Stimulated activated CD4-positive, alpha-beta T cell treated with anti-CD3 and anti-CD28 coated beads, Interleukin-12 subunit alpha, Interleukin-12 subunit beta, amount 100 ng/mL, for 24 hours (primary cell): ENCODE data around the gene RASSF7.

Source experiments
- DNase-seq, 2 experiments: peaks; one replicate each; pipeline ENCODE4 v3.0.0-alpha.2; 2020; ENCODE audit warnings: low read depth in 2 of 2

RASSF7 gene

DNA sequence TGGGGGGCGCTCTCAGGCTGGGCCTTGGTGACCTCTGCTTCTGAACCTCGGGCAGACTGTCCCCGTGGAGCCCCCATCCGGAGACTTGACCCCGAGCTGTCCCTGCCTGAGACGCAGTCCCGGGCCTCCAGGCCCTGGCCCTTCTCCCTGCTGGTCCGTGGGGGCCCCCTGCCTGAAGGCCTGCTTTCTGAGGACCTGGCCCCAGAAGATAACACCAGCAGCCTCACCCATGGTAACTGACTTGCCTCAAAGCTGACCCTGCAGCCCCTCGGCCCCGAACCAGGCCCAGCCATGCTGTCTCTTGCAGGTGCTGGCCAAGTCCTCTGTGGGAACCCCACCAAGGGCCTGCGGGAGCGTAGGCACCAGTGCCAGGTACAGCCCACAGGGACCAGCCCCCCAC, 9.2 kb upstream of the RASSF7 start:
- no peak for DNase-seq

- no peak for DNase-seq
Measured at GRCh38 chr11:553083-553987, 7.4 kb upstream of the RASSF7 start.

GRCh38 chr11:553988-554340, 6.8 kb upstream of the RASSF7 start:
- no peak for DNase-seq

DNA sequence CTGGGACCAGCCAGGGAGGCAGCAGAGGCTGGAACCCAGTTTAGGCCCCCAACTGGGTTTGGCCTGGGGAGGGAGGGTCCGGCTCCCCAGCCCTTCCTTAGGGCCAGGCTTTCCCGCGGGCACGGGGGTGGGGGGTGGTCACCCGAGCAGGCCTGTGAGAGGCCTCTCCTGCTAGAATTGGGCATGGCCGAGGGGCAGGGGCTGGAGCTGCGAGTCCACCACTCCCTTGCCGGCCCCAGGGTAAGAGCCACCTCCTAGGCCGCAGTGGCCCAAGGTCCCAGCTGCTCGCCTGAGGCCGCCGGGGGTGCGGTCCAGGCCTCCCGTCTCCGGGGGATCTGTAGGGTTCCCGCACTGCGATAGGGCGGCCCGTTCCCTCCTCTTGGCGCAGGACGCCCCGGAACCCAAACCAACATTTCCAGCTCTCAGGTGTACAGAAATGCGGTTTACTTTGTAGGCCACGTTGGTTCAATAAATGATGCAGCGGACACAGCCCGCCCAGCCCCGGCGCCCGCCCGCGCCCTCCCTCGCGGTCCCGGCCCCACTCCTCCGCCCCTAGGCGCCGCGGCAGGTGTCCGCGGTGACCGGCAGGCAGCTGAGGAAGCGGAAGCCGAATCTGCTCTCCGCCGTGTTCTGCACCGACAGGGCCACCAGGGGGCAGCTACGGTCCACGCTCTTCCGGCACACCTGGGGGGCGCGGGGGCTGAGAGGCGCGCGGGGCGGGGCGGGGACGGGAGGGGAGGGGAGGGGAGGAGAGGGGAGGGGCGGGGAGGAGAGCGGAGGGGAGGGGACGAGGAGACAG, 6.1 kb upstream of the RASSF7 start:
- peak in 1 of 2 experiments; percentile 60 for DNase-seq

DNA sequence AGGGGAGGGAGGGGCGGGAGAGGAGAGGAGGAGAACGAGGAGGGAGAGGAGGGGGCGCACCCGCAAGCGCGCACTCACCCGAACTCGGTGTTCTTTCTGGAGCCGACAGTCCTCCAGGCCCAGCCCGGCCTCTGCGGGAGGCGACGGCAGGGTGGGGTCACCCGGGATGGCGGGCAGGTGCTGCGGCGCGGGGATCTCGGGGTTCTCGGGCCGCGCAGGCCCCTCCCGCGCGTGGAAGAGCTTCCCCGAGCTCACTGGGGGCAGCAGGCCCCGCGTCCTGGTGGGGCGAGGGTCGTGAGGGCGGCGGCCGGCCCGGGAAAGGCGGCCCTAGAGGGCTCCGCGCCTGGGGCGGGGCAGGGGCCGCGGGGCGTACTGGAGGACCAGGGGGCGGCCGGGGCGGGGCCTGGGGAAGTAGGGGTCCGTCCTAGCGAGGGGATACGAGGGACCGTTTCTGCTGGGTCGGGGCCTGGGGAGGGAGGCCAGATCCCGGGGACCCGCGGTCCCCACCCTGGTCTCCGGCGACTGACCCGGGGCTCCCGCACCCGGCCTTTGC, 5.5 kb upstream of the RASSF7 start:
- no peak for DNase-seq

- DNase-seq, result no peak
Measured at GRCh38 chr11:555780-556661, 4.7 kb upstream of the RASSF7 start.

DNA sequence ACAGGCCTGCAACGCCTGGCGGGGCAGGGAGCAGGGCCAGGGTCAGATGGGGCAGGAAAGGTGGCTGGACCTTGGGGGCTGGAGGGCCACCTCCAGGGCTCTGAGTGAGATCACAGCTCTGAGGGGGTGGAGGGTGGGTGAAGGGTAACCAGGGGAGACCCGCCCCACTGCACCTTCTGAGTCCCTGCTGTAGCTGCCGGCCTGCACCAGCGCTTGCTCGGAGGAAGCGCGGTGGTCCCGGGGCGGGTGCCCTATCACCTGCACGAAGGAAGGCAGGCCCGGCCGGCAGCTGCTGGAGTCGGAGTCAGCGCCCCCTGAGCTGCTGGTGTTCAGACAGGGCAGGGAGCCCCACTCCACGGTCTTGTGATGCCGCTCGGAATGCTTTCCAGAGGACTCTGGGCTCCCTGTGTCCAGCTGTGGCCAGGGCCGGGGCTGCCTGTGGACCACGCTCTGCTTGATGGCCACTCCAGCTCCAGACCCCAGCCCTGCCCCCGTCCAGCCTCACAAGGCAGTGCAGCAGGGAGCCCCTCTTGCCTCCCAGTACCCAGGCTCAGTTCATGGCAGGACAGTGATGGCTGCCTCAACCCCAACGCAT, 4.0 kb upstream of the RASSF7 start:
- no peak for DNase-seq

- DNase-seq, result no peak
Measured at GRCh38 chr11:557328-558132, 3.2 kb upstream of the RASSF7 start.

DNA sequence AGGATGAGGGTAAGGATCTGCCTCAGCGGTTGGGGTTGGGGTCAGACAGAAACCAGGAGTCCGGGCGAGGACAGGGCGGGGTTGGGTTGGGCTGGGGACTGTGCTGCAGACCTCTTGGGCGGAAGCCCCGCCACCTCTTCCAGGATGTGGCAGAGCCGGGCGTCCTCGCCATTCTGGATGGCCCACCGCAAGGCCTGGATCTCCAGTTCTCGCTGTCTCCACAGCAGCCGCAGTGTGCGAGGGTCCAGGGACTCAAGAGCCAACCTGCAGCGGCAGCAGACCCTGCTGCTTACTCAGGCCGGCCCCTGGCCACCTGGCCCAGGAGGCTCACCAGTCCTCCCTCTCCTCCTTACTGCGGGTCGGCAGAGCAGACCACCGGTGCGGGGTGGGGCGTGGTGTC, 2.3 kb upstream of the RASSF7 start:
- DNase-seq, result no peak

GRCh38 chr11:559020-559620, 1.6 kb upstream of the RASSF7 start:
- DNase-seq, result no peak

- DNase-seq, result no peak
Measured at GRCh38 chr11:559712-560304, 962 bp upstream of the RASSF7 start.

DNA sequence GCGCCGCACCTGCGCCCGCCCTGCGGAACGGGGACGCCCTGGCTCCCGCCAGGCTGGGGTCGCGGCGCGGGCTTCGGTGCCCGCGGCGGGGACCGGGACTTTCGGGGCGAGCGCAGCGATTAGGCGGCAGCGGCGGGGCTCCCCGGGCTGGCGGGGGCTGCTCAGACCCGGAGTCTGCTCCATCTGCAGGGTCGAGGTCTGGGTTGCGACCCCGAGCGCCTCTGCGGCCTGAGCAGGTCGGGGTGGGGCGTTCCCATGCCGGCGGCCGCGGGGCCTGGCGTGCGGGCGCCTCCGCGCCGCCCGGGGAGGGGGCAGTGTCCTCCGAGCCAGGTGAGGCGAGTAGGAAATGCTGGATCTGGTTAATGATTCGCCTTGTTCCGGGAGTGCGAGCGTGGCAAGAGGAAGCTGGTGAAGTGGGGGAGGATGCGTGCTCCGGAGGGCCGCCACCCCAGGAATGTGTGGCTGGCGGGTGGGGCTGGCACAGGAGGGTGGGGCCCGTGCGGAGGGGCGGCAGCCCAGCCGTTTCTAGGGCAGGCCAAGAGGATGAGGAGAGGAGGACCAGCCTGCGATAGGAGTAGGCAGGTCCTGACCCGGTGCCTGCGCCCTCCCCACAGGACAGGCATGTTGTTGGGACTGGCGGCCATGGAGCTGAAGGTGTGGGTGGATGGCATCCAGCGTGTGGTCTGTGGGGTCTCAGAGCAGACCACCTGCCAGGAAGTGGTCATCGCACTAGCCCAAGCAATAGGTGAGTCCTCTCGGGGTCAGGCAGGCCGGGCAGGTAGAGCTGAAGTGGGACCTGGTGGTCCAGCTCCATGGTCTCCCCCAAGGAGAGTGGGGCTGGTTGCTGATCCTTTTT, 606 bp downstream of the RASSF7 start:
- no peak for DNase-seq

DNA sequence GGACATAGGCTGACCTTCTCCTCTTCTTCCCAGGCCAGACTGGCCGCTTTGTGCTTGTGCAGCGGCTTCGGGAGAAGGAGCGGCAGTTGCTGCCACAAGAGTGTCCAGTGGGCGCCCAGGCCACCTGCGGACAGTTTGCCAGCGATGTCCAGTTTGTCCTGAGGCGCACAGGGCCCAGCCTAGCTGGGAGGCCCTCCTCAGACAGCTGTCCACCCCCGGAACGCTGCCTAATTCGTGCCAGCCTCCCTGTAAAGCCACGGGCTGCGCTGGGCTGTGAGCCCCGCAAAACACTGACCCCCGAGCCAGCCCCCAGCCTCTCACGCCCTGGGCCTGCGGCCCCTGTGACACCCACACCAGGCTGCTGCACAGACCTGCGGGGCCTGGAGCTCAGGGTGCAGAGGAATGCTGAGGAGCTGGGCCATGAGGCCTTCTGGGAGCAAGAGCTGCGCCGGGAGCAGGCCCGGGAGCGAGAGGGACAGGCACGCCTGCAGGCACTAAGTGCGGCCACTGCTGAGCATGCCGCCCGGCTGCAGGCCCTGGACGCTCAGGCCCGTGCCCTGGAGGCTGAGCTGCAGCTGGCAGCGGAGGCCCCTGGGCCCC, 1.4 kb downstream of the RASSF7 start:
- DNase-seq, result no peak

- no peak for DNase-seq
Measured at GRCh38 chr11:563066-563811, 2.5 kb downstream of the RASSF7 start.

GRCh38 chr11:563812-564578, 3.2 kb downstream of the RASSF7 start:
- DNase-seq, result no peak

GRCh38 chr11:565921-566509, 5.2 kb downstream of the RASSF7 start:
- DNase-seq, result no peak
